ENCODE measurements around the gene GSTO1. TPM values are rescaled to one million over a fixed set of nuclear protein-coding genes. Genes with fewer than 3 reads are reported as not detected.

The GSTO1 gene
- polyA plus RNA-seq, 2 donors: 57.4 to 63.1 TPM

DNA sequence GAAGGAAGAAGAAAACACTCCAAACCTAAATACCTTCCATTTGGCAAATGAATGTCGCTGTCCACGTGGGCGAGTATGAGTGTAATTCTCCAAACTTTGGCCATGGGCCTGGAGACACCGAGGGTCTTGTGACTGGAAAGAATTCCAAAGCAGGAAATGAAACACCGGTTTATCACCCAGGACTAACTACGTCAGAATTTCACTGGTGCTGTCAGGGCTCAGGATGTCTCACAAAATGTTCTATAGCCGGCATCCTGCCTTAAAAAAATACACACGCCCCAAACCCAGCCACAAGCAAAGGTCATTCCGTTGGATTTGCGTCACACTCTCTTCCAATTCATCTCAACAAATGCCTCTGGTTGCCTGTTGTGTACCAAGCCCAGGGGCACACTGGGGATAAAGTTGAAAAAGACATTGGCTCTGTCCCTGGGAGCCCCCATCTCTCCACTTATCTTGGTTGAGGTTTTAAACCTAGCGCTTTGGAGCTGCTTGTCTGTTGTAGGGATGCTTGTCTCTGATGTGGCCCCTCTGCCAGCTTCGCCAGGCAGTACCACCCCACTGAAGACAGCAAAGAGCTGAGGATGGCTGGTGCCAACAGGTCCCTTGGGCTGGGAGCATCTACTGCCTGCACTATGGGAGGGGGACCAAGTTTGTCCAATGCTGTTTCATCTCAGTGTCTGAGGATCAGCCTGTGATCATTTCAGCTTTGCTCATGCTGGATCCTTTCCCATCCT, 45.5 kb downstream of the GSTO1 start:
- no peaks in the 10 kb centered on the region for H3K36me3 ChIP-seq (ENCODE audit: control insufficient read depth in 2 of 2, insufficient read depth in 2 of 2, low read length in 1 of 2)
- H3K27me3 ChIP-seq (ENCODE audit: control insufficient read depth in 1 of 2, insufficient read depth in 2 of 2, low read length in 2 of 2): no peaks in the 10 kb centered on the region
- peak overlapping the region; percentile 44 to 85 for H3K27ac ChIP-seq (ENCODE audit: low read depth in 2 of 2, low read length in 1 of 2)
- H3K4me3 ChIP-seq (ENCODE audit: low read depth in 1 of 2, low read length in 2 of 2): no peak overlapping the region
- H3K4me1 ChIP-seq (ENCODE audit: control insufficient read depth in 2 of 2, insufficient read depth in 2 of 2, low read length in 1 of 2): peaks cover 0 to 4% of the 10 kb centered on the region in 2 donors
- no peaks in the 10 kb centered on the region for H3K9me3 ChIP-seq (ENCODE audit: control insufficient read depth in 2 of 2, insufficient read depth in 1 of 2, low read depth in 1 of 2, low read length in 1 of 2)
- 69 to 77% methylated on average over 12 of the region's 12 CpGs for WGBS, 2 donors

- H3K4me3 ChIP-seq (ENCODE audit: low read depth in 1 of 2, low read length in 2 of 2): no peak overlapping the region
- 44 to 47% methylated on average over 7 of the region's 7 CpGs for WGBS, 2 donors
Measured at GRCh38 chr10:104300736-104301292, 46.1 kb downstream of the GSTO1 start.

DNA sequence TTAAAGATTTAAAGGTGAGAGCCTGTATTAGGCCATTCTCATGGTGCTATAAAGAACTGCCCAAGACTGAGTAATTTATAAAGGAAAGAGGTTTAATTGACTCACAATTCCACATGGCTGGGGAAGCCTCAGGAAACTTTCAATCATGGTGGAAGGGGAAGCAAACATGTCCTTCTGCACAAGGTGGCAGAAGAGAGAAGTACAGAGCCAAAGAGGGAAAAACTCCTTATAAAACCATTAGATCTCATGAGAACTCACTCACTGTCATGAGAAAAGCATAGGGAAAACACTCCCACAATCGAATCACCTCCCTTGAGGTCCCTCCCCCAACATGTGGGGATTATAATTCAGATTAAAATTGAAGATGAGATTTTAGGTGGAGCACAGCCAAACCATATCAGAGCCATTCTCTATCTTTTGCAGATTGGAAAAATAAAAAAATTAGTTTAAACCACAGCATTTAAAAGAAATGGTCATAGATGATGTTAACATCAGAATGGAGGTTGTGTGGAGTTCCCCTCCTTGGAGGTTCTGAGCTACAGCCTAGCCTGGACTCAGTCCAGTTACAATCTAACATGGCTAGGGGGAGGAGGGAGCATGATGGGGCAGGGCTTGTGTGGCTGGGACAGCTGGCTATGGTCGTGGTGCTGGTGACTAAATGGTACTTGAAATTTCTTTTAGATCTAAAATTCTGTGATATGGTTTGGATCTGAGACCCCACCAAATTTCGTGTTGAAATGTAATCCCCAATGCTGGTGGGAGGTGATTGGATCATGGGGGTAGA, 47.4 kb downstream of the GSTO1 start:
- no peaks in the 10 kb centered on the region for H3K36me3 ChIP-seq (ENCODE audit: control insufficient read depth in 2 of 2, insufficient read depth in 2 of 2, low read length in 1 of 2)
- no peaks in the 10 kb centered on the region for H3K9me3 ChIP-seq (ENCODE audit: control insufficient read depth in 2 of 2, insufficient read depth in 1 of 2, low read depth in 1 of 2, low read length in 1 of 2)
- WGBS, 2 donors: 66 to 76% methylated on average over 3 of the region's 3 CpGs
- no peak overlapping the region for H3K27ac ChIP-seq (ENCODE audit: low read depth in 2 of 2, low read length in 1 of 2)
- no peak overlapping the region for H3K4me3 ChIP-seq (ENCODE audit: low read depth in 1 of 2, low read length in 2 of 2)
- H3K27me3 ChIP-seq (ENCODE audit: control insufficient read depth in 1 of 2, insufficient read depth in 2 of 2, low read length in 2 of 2): no peaks in the 10 kb centered on the region
- H3K4me1 ChIP-seq (ENCODE audit: control insufficient read depth in 2 of 2, insufficient read depth in 2 of 2, low read length in 1 of 2): peaks cover 0 to 10% of the 10 kb centered on the region in 2 donors

More at GRCh38 chr10:104300736-104301292, 46.1 kb downstream of the GSTO1 start:
- Histone ChIP-seq H3K27ac (ENCODE audit: low read depth in 2 of 2, low read length in 1 of 2) (peak overlapping the region; percentile 44 to 85), H3K36me3 (ENCODE audit: control insufficient read depth in 2 of 2, insufficient read depth in 2 of 2, low read length in 1 of 2) (no peaks in the 10 kb centered on the region), H3K27me3 (ENCODE audit: control insufficient read depth in 1 of 2, insufficient read depth in 2 of 2, low read length in 2 of 2) (no peaks in the 10 kb centered on the region), H3K4me1 (ENCODE audit: control insufficient read depth in 2 of 2, insufficient read depth in 2 of 2, low read length in 1 of 2) (peaks cover 0 to 9% of the 10 kb centered on the region in 2 donors), H3K9me3 (ENCODE audit: control insufficient read depth in 2 of 2, insufficient read depth in 1 of 2, low read depth in 1 of 2, low read length in 1 of 2) (no peaks in the 10 kb centered on the region)

DNA sequence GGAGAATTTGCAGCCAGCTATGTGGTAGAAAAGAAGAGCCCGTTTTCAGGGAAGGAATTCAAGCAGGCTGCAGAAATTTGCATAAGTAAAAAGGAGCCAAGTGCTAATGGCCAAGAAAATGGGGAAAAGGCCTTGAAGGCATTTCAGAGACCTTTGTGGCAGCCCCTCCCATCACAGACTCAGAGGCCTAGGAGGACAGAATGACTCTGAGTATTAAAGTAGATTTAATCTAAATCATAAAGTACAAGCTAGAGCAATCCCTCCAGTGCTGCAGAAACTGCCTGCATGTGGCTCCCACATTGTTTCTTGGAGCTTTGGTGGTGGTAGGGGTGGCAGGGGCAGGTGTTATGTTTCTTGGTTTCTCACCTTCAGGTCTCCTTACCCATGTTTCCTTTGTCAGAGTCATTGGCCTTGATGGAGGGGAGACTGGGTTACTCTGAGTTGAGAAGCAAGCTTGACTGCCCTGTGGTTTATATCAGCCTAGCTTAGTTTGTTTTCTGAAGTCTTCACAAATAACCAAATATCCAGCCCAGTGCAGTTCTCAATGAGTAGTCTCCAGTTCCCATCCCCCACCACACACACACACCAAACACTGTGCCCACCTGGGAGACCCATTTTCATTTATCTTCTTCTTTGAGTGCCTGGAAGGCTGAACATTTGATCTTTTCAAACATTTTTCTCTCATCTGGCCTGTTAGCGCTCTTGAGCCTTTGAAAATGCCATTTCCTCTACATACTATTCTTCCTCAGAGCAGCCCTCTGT, 49.1 kb downstream of the GSTO1 start:
- no peaks in the 10 kb centered on the region for H3K36me3 ChIP-seq (ENCODE audit: control insufficient read depth in 2 of 2, insufficient read depth in 2 of 2, low read length in 1 of 2)
- no peak overlapping the region for H3K4me3 ChIP-seq (ENCODE audit: low read depth in 1 of 2, low read length in 2 of 2)
- 47 to 49% methylated on average over 2 of the region's 2 CpGs for WGBS, 2 donors
- no peaks in the 10 kb centered on the region for H3K27me3 ChIP-seq (ENCODE audit: control insufficient read depth in 1 of 2, insufficient read depth in 2 of 2, low read length in 2 of 2)
- H3K27ac ChIP-seq (ENCODE audit: low read depth in 2 of 2, low read length in 1 of 2): no peak overlapping the region
- peaks cover 0 to 10% of the 10 kb centered on the region in 2 donors for H3K4me1 ChIP-seq (ENCODE audit: control insufficient read depth in 2 of 2, insufficient read depth in 2 of 2, low read length in 1 of 2)
- no peaks in the 10 kb centered on the region for H3K9me3 ChIP-seq (ENCODE audit: control insufficient read depth in 2 of 2, insufficient read depth in 1 of 2, low read depth in 1 of 2, low read length in 1 of 2)

- Histone ChIP-seq H3K27me3 (ENCODE audit: control insufficient read depth in 1 of 2, insufficient read depth in 2 of 2, low read length in 2 of 2) (no peaks in the 10 kb centered on the region), H3K9me3 (ENCODE audit: control insufficient read depth in 2 of 2, insufficient read depth in 1 of 2, low read depth in 1 of 2, low read length in 1 of 2) (no peaks in the 10 kb centered on the region), H3K36me3 (ENCODE audit: control insufficient read depth in 2 of 2, insufficient read depth in 2 of 2, low read length in 1 of 2) (no peaks in the 10 kb centered on the region), H3K27ac (ENCODE audit: low read depth in 2 of 2, low read length in 1 of 2) (no peak overlapping the region), H3K4me1 (ENCODE audit: control insufficient read depth in 2 of 2, insufficient read depth in 2 of 2, low read length in 1 of 2) (peaks cover 0 to 10% of the 10 kb centered on the region in 2 donors), H3K4me3 (ENCODE audit: low read depth in 1 of 2, low read length in 2 of 2) (no peak overlapping the region)
- 85 to 94% methylated on average over 4 of the region's 4 CpGs for WGBS, 2 donors
Measured at GRCh38 chr10:104304356-104304745, 49.7 kb downstream of the GSTO1 start.

- H3K27ac ChIP-seq (ENCODE audit: low read depth in 2 of 2, low read length in 1 of 2): peak overlapping the region; percentile 13 to 75
Measured at GRCh38 chr10:104304927-104305326, 50.2 kb downstream of the GSTO1 start.

DNA sequence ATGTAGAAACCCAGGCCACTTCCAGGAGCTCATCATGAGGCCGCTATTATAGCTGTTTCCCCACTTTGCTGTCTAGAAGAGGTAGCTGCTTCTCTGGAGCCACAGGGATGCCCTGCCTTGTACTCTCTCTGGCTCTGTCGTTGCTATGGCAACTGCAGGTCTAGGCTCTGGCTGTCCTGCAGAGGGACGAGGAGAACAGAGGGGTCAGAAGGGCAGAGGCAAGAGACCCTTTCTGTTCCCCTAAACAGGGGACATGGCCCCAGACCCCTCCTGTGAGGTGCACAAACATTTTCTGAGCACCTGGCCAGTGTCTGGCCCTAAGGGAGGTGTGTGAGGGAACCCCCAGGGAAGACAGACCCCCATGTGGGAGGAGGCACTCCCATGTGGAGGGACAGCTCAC, 52.2 kb downstream of the GSTO1 start:
- 70 to 75% methylated on average over 3 of the region's 3 CpGs for WGBS, 2 donors
- no peaks in the 10 kb centered on the region for H3K27me3 ChIP-seq (ENCODE audit: control insufficient read depth in 1 of 2, insufficient read depth in 2 of 2, low read length in 2 of 2)
- H3K27ac ChIP-seq (ENCODE audit: low read depth in 2 of 2, low read length in 1 of 2): no peak overlapping the region
- H3K36me3 ChIP-seq (ENCODE audit: control insufficient read depth in 2 of 2, insufficient read depth in 2 of 2, low read length in 1 of 2): peaks cover 0 to 7% of the 10 kb centered on the region in 2 donors
- H3K9me3 ChIP-seq (ENCODE audit: control insufficient read depth in 2 of 2, insufficient read depth in 1 of 2, low read depth in 1 of 2, low read length in 1 of 2): no peaks in the 10 kb centered on the region
- H3K4me1 ChIP-seq (ENCODE audit: control insufficient read depth in 2 of 2, insufficient read depth in 2 of 2, low read length in 1 of 2): peaks cover 0 to 6% of the 10 kb centered on the region in 2 donors
- H3K4me3 ChIP-seq (ENCODE audit: low read depth in 1 of 2, low read length in 2 of 2): no peak overlapping the region

More at GRCh38 chr10:104304927-104305326, 50.2 kb downstream of the GSTO1 start:
- no peaks in the 10 kb centered on the region for H3K27me3 ChIP-seq (ENCODE audit: control insufficient read depth in 1 of 2, insufficient read depth in 2 of 2, low read length in 2 of 2)
- no peaks in the 10 kb centered on the region for H3K9me3 ChIP-seq (ENCODE audit: control insufficient read depth in 2 of 2, insufficient read depth in 1 of 2, low read depth in 1 of 2, low read length in 1 of 2)
- 61 to 63% methylated on average over 8 of the region's 8 CpGs for WGBS, 2 donors
- peaks cover 0 to 10% of the 10 kb centered on the region in 2 donors for H3K4me1 ChIP-seq (ENCODE audit: control insufficient read depth in 2 of 2, insufficient read depth in 2 of 2, low read length in 1 of 2)
- H3K4me3 ChIP-seq (ENCODE audit: low read depth in 1 of 2, low read length in 2 of 2): no peak overlapping the region
- H3K36me3 ChIP-seq (ENCODE audit: control insufficient read depth in 2 of 2, insufficient read depth in 2 of 2, low read length in 1 of 2): no peaks in the 10 kb centered on the region

DNA sequence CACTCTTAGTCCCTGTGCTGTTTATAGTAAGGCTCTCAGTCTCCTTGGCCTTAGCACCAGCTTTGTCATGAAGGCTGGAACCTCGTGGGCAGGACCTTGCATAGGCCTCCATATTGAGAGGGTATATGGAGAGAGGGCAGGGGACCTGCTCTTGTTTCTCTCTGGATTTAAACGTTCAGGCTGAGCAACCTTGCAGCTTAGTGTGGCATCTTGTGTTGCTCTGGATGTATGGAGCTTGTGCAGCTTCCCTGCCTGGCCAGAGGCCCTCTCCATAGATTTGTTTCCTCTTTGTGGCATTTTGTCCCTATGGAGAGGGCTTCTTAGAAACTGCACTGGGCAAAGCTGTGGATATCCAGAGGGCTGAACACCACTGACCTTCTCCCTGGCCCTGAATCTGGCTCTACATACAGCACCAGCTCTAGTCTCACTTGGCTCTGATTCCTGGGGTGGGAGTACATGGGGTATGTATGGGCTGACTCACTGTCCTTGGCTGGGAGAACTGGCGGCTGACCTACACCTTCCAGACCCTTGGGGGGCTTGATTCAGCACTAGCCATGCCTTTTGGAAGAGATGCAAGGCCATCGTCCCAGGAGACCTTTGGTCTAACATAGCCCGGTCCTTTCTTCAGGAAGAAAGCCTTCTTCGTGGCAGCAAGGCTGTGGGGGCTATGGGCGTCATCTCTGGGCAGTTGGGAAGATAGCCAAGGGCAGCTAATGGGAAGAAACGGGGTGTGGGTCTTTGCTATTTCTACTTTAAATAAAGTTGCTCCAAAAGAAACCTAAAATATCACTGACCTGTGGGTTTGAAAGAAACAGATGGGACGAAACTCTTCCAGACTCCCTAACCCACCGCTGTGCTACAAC, 53.1 kb downstream of the GSTO1 start:
- Histone ChIP-seq H3K36me3 (ENCODE audit: control insufficient read depth in 2 of 2, insufficient read depth in 2 of 2, low read length in 1 of 2) (peaks cover 0 to 15% of the 10 kb centered on the region in 2 donors), H3K9me3 (ENCODE audit: control insufficient read depth in 2 of 2, insufficient read depth in 1 of 2, low read depth in 1 of 2, low read length in 1 of 2) (no peaks in the 10 kb centered on the region), H3K4me3 (ENCODE audit: low read depth in 1 of 2, low read length in 2 of 2) (no peak overlapping the region), H3K27ac (ENCODE audit: low read depth in 2 of 2, low read length in 1 of 2) (no peak overlapping the region), H3K4me1 (ENCODE audit: control insufficient read depth in 2 of 2, insufficient read depth in 2 of 2, low read length in 1 of 2) (peaks cover 0 to 6% of the 10 kb centered on the region in 2 donors), H3K27me3 (ENCODE audit: control insufficient read depth in 1 of 2, insufficient read depth in 2 of 2, low read length in 2 of 2) (no peaks in the 10 kb centered on the region)
- 70 to 76% methylated on average over 10 of the region's 10 CpGs for WGBS, 2 donors

Data from esophagus (tissue), 2 donors.